ENCODE data around the gene REC114. TPM values are rescaled to one million over a fixed set of nuclear protein-coding genes. Genes with fewer than 3 reads are reported as not detected.

Gene REC114
- total RNA-seq (ENCODE audit: low replicate concordance) = not detected in 2 replicates

DNA sequence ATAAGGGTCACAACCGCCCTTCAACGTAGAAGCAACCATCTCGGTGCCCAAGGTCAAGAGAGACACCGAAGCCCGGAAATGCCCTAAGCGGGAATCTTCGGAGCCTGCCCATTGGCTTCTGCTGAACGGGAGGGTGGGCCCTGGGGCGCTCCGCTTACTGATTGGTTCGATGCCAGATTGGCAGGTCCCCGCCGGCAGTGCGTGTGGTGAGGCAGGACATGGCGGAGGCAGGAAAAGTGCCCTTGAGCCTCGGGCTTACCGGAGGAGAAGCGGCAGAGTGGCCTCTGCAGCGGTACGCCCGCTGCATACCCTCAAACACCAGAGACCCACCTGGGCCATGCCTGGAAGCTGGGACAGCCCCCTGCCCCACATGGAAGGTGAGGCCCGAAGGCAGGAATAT lies at the start of gene REC114:
TSS of gene REC114 (plus strand) at position 197 of the 400 bp plus-strand sequence. CDS start at position 219, 22 bp downstream.

Other genes starting within 250 kb of the REC114 start
- gene HCN4, start 74.2 kb upstream of the REC114 start, total RNA-seq (ENCODE audit: low replicate concordance) = not detected in 2 replicates
- 103 and 117 TPM in 2 replicates for gene NPTN, start 190.2 kb downstream of the REC114 start, total RNA-seq (ENCODE audit: low replicate concordance)
- 85.0 and 183 TPM in 2 replicates for gene CD276, start 241.2 kb downstream of the REC114 start, total RNA-seq (ENCODE audit: low replicate concordance)